GM18909 (cell line): ENCODE results near the gene PHF21B.

Experiments
- ATAC-seq: cut with Tn5 transposase; IDR thresholded peaks from one replicate; pipeline ENCODE4 v1.9.1; 2021; ENCODE audit warnings: mild to moderate bottlenecking; ENCODE audit not compliant: unreplicated experiment, poor library complexity

Gene PHF21B

GRCh38 chr22:45019861-45020655 lies 10.3 kb upstream of the PHF21B start:
- no peak for ATAC-seq

- no peak for ATAC-seq
These were observed 4.8 kb upstream of the PHF21B start for GRCh38 chr22:45014654-45015053.

GRCh38 chr22:45013138-45013537 lies 3.3 kb upstream of the PHF21B start:
- no peak for ATAC-seq

- no peak for ATAC-seq
These were observed 711 bp upstream of the PHF21B start for GRCh38 chr22:45010532-45010900.

GRCh38 chr22:45008751-45009605 lies 827 bp downstream of the PHF21B start:
- ATAC-seq = no peak

GRCh38 chr22:45008186-45008681 lies 1.6 kb downstream of the PHF21B start:
- ATAC-seq = no peak

- no peak for ATAC-seq
These were observed 2.2 kb downstream of the PHF21B start for GRCh38 chr22:45007391-45008185.

GRCh38 chr22:45006964-45007390 lies 2.8 kb downstream of the PHF21B start:
- no peak for ATAC-seq

GRCh38 chr22:45006111-45006963 lies 3.5 kb downstream of the PHF21B start:
- no peak for ATAC-seq

- no peak for ATAC-seq
These were observed 8.2 kb downstream of the PHF21B start for GRCh38 chr22:45001653-45002052.

- ATAC-seq = no peak
These were observed 9.5 kb downstream of the PHF21B start for GRCh38 chr22:45000330-45000729.

- ATAC-seq = no peak
These were observed 10.1 kb downstream of the PHF21B start for GRCh38 chr22:44999687-45000086.

- ATAC-seq = no peak
These were observed 10.6 kb downstream of the PHF21B start for GRCh38 chr22:44999231-44999630.

- ATAC-seq = no peak
These were observed 11.5 kb downstream of the PHF21B start for GRCh38 chr22:44998296-44998695.

- ATAC-seq = no peak
These were observed 12.7 kb downstream of the PHF21B start for GRCh38 chr22:44997060-44997459.

GRCh38 chr22:44996648-44997047 lies 13.2 kb downstream of the PHF21B start:
- no peak for ATAC-seq

GRCh38 chr22:44996120-44996519 lies 13.7 kb downstream of the PHF21B start:
- no peak for ATAC-seq

GRCh38 chr22:44995715-44996114 lies 14.1 kb downstream of the PHF21B start:
- ATAC-seq = no peak

- ATAC-seq = no peak
These were observed 14.7 kb downstream of the PHF21B start for GRCh38 chr22:44995105-44995514.
